Activated CD4-positive, alpha-beta T cell treated with anti-CD3 and anti-CD28 coated beads, Interleukin-2, amount 50 U/mL, for 24 hours (primary cell): ENCODE data around the gene ARHGAP8.

Source experiments
- DNase-seq, 2 donors: peaks; one replicate each; pipeline ENCODE4 v3.0.0-alpha.2; 2020; ENCODE audit warnings: low read depth in 1 of 2, low spot score in 1 of 2

ARHGAP8 gene

DNA sequence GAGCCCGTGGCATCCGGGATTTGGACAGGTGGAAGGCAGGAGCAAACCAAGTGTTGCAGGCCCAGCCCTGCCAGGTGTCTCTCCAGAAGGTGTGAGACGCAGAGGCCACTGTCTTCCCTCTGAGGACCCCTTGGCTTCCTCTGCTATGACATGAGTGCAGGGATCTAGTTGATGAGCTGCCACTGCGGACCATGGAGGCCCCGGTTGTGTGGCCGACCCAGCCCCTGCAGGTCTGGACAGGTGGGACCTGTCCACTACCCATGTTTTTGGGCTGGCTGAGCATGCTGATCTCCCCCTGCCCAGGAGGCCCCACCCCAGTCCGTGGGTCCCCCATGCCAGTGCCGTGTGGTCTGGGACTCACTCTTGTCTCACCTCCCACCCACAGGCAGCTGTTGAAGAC lies 27.5 kb upstream of the ARHGAP8 start:
- no peak for DNase-seq

DNA sequence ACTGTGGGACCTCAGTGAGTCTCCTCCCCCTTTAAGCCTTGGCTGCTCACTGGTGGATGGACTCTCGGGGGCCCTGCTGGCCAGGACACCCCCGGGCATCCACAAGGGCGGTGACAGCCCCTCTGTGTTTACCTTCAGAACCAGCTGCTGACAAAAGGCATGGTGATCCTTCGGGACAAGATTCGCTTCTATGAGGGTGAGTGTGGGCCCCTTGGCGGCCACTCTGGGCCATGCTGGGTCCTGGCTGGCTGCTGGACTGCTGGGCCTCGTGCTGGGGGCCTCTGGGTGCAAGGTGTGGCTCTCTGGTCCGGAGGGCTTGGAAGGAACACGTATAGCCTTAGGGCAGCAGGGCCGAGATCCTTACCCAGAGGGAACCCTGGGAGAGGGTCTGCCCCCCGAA lies 25.9 kb upstream of the ARHGAP8 start:
- no peak for DNase-seq

DNA sequence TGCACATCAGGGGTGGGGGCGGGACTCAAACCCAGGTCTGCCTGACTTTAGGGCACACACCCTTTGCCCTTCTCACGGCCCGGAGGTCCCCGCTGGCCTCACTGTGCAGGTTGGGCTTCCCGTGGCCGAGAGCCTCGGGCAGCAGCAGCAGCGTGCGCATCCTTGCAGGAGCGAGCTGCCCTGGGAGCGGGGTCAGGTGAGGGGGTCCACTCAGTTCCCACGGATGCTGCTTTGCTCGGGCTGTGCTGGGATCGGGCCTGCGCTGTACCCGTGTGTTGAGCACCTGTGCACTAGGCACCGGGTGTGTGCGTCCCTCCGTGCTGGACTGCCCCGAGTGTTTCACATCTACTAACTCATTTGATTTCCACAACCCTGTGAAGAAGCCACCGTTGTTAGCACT lies 25.2 kb upstream of the ARHGAP8 start:
- DNase-seq: no peak

DNA sequence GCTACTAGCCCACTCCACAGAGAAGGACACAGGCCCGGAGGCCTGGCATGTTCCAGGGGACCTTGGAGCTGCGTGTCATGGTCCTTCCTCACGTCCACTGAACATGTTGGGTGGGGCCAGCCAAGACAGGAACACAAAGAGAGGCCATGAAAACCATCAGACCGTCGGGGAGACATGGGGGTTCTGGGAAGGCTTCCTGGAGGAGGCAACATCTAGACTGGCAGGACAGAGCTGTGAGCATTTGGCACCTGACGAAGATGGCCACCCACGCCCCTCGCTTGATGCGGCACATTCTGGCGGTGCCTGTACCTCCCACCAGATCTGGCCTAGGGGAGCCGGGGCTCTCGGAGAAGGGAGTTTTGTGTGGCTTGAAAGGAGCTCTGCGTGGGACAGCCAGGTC lies 24.7 kb upstream of the ARHGAP8 start:
- DNase-seq: no peak

DNA sequence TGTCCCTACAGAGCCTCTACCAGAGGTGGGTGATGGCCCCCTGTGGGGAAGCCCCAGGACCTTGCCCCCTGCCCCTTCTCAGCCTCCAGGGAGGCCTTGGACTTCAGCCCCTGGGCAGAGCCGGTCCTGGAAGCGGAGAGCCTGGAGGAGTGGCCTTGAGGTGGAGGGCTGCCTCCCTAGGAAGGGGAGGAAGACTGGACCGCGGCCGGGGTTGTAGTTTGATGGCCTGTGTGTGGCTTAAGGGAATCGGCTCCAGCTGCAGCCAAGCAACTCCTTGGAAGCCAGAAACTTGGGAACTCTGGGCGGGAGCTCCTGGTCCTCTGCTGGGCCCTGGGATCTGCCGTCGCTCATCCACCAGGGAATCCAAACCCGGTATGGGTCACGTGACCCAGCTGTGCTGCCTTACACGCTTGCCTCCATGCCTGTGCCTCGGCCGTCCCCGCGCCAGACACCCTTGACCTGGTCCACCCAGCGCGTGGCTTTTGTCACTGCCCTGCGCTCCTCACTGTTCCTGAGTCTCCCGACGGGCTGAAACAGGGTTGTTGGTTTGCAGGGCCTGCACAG lies 23.5 kb upstream of the ARHGAP8 start:
- DNase-seq: no peak

DNA sequence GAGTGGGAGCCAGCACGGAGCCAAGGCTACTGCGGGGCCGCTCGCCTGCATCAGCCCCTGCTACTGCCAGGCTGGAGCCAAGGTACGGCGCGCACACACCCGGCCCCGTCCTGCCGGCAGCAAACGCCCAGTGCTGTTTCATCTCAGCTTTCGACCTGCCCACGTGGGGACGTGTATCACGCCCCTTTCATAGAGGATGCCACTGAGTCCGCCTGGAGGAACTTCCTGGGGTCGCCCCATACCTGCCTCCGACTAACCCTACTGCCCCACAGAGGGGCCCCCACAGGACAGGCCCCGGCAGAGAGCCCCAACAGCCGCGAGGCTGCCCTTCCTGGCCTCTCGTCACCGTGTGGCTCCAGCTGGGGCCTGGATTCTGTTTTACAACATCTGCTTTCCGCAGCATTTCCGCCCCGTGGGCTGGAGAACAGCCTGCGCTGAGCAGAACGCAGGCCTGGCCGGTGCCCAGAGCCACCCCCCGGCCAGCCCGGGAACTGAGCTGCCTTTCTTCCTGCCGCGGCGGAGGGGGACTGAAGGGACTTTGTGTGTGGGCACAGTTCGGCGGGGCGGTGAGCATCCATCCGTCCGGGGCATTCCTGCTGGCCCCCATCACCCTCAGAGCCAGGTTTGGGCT lies 22.9 kb upstream of the ARHGAP8 start:
- DNase-seq: no peak

DNA sequence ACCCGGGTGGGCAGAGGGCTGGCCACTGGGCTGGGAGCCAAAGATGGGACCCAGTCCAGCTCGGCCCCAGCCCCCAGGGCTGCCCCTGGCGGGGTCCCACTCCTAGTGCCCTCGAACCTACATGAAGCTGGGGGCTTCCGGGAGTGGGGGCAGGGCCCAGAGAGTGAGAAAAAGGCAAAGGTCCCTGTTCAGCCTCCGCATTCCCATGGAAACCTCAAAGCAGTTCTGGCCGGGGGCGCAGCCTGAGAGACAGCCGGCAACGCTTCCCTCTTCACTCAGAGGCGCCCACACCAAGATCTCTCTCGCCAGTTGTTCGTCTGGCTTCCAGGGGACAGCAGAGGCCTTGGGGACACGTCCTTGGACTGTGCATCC lies 22.4 kb upstream of the ARHGAP8 start:
- DNase-seq: no peak

DNA sequence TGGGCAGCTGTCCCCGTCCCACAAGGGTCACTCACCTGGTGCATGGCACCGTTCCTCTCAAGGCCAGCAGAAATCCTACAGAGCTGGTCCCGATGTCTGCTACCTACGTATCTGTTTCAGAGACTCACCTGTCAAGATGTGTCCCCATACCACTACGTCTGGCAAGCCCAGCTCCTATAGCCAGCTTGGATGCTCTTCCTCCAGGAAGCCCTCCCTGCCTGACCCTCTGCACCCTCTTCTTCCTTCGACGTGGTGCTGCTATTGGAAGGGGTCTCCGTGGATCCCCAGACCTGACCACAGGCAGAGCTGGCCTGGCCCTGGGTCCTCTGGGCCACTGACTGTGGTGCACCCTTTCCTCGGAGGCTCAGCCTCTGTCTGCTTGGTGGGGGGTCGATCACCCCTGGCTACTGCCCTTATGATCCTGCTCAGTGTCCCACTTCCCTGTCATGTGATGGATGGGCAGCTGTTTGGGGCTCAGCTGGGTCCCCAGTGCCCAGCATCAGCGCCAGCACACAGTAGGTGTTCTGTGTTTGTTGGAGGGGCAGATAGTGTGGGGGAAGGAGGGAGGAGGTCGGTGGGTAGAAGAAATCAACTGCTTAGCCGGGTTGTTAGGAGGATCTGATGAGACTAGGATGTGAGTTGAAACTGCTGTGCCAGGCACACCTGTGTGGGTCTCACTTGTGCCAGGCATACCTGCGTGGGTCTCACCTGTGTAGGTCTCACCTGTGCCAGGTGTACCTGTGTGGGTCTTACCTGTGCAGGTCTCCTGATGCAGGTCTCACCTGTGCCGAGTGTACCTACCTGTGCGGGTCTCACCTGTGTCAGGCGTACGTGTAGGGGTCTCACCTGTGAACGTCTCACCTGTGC lies 21.7 kb upstream of the ARHGAP8 start:
- no peak for DNase-seq

DNA sequence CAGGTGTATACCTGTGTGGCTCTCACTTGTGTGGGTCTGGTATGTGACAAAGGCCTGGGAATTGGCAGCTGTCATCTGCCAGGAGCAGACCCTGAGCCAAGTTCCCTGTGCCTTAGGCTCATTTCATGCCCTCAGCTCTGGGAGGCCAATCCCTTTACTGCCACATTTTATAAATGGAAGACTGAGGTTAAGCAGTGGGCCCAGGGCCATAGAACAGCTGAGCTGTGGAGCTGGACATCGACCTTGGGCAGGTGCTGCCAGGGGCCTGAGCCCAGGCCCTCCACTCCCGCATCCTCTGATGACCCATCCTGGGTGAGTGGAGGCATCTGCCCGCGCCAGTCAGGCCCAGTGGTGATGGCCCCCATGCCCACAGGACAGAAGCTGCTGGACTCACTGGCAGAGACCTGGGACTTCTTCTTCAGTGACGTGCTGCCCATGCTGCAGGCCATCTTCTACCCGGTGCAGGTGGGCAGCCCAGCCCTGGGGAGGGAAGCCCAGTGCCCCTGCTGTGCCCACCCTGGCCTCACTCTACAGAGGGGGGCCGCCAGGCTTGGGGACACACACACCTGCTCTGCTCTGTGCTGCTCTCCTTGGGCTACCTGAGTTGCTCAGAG lies 20.9 kb upstream of the ARHGAP8 start:
- no peak for DNase-seq

DNA sequence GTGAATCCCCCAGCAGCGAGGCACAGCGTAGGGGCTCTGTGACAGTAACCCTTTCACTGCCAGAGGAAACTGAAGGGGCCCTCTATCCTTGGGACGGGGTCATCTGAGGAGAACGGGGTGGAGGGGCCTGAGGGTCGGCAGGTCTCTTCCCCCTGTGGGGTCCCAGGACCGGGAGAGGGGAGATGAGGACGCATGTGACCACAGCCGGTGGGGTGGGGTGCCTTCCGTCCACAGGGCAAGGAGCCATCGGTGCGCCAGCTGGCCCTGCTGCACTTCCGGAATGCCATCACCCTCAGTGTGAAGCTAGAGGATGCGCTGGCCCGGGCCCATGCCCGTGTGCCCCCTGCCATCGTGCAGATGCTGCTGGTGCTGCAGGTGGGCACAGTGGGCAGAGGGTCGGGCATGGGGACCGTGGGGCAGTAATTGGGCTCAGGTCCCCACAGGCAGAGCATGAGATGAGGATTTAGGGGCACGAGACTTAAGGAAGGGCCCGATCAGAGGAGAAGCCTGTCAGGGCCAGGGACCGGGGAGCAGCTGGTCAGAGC lies 20.3 kb upstream of the ARHGAP8 start:
- DNase-seq: no peak

DNA sequence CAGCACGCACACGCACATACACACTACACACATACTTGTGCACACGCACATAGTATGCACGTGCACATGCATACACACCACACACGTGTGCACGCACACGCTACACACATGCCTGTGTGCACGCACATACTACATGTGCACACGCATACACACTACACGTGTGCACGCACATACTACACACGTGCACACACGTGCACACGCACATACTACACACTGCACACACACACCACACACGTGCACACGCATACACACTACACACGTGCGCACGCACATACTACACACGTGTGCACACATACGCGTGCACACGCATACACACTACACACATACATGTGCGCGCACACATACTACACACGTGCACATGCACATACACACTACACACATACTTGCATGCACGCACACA lies 19.7 kb upstream of the ARHGAP8 start:
- DNase-seq: no peak

DNA sequence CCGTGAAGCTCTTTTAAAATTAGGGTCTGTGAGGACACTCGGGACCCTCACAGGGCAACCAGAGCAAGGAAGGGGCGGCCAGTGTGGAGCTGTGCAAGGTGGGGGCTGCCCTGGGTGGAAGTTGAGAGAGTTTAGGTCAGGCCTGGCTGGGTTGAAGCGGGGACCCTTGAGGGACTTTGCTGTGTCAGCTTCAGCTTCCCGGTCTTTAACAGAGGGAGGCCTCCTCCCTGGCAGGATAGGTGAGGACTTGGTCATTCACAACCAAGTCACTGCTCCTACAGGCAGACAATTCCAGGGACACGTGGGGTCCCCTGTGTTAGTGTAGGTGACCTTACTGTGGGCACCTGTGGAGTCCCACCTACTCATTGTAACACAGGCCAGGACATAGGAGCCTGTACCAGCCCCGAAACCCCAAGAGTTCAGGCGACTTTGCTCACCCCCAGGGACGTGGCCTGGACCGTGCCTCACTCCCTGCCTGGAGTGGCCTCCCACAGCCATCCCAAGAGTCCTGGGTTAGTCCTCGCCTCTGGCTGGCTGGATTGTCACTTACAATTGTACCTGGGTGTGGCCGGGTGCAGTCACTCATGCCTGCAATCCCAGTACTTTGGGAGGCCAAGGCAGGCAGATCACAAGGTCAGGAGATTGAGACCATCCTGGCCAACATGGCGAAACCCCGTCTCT lies 18.8 kb upstream of the ARHGAP8 start:
- no peak for DNase-seq

DNA sequence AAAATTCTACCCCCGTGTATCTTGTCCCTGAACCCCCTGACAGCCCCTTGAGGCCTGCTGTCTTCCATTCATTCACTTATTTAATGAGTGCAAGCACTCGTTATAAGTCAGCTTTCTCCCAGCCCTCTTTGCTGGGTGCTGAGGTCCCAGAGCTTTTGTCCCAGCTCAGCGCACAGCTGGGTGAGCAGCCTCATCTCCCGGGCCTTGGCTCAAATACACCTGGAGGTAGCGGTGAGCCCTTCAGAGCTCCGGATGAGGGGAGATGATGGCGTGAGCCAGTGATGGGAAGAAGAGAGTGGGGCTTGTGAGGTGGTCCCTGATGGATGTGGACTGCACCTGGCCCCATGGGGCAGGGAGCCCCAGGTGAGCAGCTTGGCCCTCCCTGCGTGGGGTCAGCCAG lies 18.1 kb upstream of the ARHGAP8 start:
- DNase-seq: no peak

DNA sequence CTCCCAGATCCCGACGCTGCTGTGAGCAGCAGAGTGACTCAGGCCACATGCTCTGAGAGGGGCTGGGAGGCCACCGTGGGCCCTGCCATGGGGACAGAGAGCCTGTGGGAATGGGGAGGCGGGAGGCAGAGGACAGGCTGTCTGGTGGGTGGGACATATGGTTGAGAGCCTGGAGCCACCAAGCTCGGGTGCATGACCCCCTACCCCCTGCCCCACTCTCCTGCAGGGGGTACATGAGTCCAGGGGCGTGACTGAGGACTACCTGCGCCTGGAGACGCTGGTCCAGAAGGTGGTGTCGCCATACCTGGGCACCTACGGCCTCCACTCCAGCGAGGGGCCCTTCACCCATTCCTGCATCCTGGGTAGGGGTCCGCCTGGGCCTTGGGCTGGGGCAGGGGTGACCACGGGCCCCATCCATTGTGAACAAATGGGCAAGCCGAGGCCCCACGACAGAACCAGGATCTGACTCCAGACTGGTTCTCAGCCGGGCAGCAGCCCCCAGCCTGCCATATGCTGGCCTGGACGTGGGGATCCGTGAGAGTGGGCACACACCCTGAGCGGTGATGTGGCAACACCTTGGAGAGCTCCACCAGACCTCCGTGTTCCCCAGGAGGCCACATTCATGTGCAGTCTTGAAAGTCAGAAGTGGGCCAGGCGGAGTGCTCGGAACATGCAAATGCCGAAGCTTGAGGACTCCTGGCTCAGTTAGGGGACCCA lies 17.4 kb upstream of the ARHGAP8 start:
- no peak for DNase-seq

DNA sequence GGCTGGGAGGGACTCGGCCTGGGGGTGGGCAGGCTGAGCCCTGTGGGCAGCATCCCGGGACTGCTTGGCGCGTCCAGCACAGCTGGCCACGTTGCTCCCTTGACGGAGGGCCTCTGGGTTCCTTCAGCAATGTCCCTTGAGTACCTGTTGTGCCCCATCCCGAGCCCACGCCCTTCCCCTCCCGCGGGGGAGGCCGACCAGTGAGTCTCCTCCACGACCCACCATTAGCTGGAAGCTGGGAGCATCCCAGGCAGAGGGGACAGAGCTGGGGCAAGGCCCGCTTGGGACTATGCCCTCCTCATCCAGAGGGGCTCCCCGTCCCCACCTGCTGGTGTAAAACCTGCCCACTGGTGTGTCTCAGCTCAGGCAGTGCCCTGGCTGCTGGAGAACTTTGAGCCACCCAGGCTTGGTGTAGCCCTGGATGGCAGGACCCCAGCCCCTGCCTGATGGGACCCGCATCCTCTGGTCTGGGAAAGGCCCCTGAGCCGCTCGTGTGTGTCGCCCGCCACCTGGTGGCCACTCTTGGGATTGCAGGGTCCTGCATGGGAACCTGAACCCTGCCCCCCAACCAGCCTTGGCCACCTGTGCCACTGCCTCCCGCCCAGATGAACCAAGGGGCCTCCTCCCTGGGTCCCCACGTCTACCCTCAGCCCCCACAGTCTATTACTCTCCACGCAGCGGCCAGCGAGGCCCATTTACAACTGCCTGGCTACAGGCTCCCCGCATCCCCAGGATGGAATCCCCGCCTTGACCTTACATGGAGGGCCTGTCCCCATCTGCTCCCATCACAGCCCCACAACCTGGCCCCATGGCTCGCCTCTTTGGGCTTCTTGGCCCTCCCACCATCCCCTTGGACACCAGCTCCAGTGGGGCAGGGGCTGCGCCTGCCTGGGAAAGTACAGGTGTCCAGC lies 16.6 kb upstream of the ARHGAP8 start:
- DNase-seq: peak; percentile 77 to 79

DNA sequence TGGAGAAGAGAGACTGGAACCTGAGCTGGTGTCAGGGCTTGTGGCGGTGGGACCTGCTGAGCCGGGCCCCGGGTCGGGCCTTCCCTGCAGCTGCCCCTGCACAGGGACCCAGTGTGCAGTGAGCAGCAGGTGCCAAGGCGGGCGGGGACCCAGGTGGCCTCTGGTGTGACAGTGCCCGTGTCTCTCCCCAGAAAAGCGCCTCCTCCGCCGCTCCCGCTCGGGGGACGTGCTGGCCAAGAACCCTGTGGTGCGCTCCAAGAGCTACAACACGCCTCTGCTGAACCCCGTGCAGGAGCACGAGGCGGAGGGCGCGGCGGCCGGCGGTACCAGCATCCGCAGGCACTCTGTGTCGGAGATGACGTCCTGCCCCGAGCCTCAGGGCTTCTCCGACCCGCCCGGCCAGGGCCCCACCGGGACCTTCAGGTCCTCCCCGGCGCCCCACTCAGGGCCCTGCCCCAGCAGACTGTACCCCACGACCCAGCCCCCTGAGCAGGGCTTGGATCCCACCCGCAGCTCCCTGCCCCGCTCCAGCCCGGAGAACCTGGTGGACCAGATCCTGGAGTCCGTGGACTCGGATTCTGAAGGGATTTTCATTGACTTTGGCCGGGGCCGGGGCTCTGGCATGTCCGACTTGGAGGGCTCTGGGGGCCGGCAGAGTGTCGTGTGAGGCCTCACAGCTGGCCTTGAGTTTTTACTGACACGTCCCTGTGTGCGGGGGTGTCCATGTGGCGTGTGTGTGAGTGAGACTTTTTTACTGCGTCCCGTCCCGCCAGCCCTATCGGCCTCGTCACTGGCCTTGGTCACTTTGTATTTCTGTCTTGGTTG lies 15.6 kb upstream of the ARHGAP8 start:
- no peak for DNase-seq

DNA sequence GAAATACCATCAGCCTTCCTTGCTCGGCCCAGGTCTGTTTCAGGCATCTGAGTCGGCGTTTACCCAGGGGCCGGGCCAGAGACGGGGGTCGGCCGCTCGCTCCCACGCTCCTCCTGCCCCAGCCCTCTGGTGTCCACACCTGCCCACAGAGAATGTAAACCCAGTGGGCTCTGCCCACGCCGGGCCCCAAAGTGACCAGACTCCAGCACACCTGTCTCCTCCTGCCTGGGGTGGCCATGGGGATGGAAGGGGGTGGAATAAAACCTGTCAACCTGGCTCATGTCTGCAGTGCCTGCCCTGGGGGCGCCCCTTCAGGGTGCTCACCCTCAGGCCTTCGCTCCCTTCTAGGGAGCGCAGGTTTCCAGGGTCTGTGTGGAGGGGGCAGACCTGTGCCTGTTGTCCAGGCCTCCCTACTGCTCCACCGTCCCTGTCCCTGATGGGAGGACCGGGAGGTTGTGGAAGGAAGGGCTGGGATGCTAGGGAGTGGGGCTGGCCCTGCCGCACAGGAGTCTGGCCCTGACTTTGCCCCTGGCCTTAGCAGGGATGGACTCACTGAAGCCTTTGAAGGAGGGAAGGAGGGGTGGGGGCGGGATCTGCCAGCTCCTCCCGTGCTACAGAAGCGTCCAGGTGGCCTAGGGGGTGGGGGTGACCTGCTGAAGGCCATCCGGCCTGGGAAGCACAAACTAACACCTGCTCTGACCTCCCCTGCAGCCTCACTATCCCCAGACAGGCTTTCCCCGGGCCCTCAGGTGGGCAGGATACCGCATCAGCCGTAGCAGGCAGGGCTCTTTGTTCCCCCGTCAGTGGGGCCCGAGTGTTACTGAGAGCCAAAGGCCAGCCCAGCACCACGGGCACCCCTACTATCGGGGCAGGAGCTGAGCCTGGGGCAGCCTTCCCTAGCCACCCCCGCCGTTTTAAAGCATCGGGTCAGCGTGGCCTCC lies 14.7 kb upstream of the ARHGAP8 start:
- no peak for DNase-seq

DNA sequence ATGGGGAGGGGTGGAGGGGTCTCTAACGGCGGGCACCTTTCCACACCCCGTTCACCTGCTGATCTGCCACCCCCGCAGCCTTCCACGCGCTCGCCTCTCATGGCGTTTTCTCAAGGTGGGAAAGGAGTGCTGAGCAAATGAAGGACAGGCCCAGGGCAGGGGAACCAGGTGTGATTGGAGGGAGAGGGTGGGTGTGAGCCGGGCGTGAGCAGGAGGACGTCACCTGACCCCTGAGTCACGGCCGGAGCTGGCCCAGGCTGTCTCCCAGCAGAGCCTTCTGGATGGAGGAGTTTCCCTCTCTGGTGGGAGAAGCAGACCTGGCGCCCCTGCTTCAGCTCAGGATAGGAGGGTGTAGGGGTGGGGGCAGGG lies 14.0 kb upstream of the ARHGAP8 start:
- no peak for DNase-seq
